Hepatocyte (in vitro differentiated cells): ENCODE data around the gene SHANK3.

Experiments used
- EZH2 ChIP-seq: fragments of 200-600 bp; sonication (generic); IDR thresholded peaks from 2 replicates; pipeline ENCODE4 v1.6.1; 2016; ENCODE audit warnings: antibody characterized with exemption, mild to moderate bottlenecking, borderline replicate concordance
- EZH2phosphoT487 ChIP-seq: fragments of 200-600 bp; sonication (generic); IDR thresholded peaks from one replicate; pipeline ENCODE4 v1.6.1; 2018; ENCODE audit warnings: antibody characterized with exemption, mild to moderate bottlenecking, low read depth, moderate library complexity; ENCODE audit not compliant: unreplicated experiment, severe bottlenecking
- TF ChIP-seq, protein P1 (sequence below): fragments of 200-600 bp; sonication (generic); IDR thresholded peaks from 2 replicates; pipeline ENCODE4 v1.5.1; 2016; ENCODE audit warnings: antibody characterized with exemption, mild to moderate bottlenecking; ENCODE audit not compliant: poor library complexity

DNA sequence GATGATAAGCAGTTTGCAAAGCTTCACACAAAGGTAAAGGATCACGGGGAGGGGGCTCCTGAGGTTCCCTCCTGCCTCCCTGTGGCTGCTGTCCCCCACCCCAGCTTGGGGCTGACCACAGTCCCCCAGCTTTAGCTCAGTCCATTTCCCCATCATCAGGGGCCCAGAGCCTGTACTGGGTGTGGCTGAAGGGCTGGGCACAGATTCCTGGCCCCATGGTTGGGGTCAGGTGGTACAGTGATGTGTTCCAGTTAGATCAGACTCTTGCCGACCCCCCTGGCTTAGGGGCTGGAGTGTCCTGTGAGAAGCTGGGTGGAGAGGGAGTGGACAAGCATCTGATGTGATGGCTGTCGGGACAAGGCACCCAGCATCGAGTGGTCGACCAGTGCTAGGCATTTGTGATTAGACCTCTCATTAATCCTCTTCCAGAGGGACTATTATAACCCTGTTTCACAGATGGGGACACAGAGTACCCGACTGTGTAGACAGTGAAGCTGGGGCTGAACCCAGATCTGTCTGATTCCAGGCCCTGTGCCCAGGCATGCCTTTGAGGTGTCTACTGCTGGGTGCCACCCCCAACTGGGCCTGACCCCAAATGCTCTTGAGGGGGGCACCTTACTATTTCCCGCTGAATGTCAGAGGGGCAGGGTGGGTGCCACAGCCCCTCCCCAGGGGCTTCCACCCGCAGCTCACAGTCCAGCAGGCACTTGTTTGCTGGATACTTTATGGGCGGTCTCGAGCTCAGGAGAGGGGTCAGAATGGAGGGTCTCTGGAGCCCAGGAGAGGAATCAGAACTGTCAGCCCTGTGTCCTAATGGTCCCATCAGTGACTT lies 4.3 kb downstream of the SHANK3 start:
- TF ChIP-seq, protein P1, sequence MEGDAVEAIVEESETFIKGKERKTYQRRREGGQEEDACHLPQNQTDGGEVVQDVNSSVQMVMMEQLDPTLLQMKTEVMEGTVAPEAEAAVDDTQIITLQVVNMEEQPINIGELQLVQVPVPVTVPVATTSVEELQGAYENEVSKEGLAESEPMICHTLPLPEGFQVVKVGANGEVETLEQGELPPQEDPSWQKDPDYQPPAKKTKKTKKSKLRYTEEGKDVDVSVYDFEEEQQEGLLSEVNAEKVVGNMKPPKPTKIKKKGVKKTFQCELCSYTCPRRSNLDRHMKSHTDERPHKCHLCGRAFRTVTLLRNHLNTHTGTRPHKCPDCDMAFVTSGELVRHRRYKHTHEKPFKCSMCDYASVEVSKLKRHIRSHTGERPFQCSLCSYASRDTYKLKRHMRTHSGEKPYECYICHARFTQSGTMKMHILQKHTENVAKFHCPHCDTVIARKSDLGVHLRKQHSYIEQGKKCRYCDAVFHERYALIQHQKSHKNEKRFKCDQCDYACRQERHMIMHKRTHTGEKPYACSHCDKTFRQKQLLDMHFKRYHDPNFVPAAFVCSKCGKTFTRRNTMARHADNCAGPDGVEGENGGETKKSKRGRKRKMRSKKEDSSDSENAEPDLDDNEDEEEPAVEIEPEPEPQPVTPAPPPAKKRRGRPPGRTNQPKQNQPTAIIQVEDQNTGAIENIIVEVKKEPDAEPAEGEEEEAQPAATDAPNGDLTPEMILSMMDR = no peak
- TF ChIP-seq EZH2phosphoT487 = no peak
- TF ChIP-seq EZH2 = no peak
